Ureter (tissue), 1 donor: ENCODE measurements around the gene RTKN. TPM values are rescaled to one million over a fixed set of nuclear protein-coding genes. Genes with fewer than 3 reads are reported as not detected.
"Not testable (repeated sequence)": the region's sequence is repeated elsewhere in the genome, so short reads cannot be mapped to it uniquely, and the experiment has no call there.

Experiments
- DNase-seq: peaks from one replicate; pipeline ENCODE4 v3.0.0-alpha.2; 2020; ENCODE audit warnings: low spot score
- total RNA-seq: library from RNA; stranded (reverse); gene quantifications from one replicate; pipeline ENCODE4 v1.2.4, GENCODE V29; 2023
- donor health status: DM: yes; HTN: yes; CAD: no.

The RTKN gene
- total RNA-seq, 1 donor from 2014 or later = 36.4 TPM

DNA sequence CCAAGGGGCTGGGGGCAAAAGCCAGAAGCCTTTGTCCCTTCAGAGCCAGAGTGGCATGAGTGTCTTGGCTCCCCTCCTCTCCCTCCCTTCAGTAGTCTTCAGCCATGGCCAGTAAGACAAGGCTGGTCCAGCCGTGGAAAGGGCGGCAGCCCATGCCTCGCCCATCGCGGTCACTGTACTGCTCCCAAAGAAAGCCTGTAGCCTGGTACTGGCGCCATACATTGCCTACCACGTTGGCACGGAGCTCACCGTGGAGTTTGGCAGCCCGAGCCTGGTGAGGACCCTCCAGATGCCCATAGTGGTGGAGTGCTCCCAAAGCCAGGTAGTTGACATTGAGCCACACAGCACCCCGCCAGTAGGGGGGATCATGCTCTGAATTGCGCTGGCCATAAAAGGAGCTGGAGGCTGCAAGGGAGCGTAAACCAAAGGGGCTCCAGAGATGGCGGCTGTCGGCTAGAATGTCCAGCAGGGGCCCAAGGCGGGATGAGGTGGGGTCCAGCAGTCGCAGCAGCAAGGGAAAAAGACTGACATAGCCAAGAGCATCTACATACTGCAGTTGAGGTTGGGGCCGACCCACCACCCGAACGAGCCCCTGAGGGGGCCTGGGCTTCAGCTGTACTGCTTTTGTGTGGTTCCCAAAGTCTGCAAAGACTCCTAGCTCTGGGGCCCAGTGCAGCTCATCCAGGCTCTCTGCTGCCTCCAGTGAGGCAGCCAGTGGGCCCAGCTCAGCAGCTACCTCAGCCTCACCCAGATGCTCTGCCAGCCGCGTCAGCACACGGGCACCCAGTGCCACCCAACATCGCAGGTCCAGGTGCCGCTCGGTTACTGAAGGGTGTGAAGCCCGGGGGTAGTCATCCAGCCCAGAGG, 19.7 kb upstream of the RTKN start:
- DNase-seq = no peak

DNA sequence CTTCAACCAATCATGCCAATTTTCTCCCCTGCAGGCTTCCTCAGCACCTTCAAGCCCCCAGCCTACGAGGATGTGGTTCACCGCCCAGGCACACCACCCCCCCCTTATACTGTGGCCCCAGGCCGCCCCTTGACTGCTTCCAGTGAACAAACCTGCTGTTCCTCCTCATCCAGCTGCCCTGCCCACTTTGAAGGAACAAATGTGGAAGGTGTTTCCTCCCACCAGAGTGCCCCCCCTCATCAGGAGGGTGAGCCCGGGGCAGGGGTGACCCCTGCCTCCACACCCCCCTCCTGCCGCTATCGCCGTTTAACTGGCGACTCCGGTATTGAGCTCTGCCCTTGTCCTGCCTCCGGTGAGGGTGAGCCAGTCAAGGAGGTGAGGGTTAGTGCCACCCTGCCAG, 18.4 kb upstream of the RTKN start:
- DNase-seq = not testable (repeated sequence)

DNA sequence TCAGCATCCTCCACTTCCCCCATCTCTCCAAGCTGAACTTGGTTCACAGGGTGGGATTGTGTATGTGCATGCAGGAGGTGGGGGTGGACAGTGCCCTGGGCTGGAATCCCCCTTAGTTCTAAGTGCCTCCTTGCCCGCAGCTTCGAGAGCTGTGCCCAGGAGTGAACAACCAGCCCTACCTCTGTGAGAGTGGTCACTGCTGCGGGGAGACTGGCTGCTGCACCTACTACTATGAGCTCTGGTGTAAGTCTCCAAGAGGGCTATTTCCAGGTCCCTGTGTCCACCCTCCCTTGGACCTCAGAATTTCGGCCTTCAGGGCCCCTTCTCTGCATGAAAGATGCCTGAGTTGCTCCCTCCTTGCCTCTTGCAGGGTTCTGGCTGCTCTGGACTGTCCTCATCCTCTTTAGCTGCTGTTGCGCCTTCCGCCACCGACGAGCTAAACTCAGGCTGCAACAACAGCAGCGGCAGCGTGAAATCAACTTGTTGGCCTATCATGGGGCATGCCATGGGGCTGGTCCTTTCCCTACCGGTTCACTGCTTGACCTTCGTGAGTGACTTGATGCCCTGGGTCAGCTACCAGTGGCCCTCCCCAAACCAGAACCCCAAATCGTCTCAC, 17.9 kb upstream of the RTKN start:
- DNase-seq = not testable (repeated sequence)

DNA sequence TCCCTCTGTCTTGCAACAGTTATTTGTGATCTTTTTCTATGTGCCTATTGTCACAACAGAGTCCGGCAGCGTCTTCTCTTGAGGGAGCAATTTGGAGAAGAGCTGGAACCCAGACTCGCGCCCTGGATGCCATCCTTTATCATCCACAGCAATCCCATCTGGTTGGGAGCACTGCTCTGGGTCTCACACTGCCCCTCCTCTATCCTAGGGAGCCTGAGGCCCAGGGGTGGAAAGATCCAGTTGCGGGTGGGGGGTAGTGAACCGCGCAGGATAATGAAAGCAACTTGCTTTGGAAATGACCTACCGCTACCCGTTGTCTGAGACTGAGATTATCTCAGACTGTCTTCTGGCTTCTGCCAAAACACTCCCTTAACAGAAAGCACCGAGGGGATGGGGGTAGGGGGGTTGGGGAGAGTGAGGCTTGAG, 17.2 kb upstream of the RTKN start:
- no peak for DNase-seq

DNA sequence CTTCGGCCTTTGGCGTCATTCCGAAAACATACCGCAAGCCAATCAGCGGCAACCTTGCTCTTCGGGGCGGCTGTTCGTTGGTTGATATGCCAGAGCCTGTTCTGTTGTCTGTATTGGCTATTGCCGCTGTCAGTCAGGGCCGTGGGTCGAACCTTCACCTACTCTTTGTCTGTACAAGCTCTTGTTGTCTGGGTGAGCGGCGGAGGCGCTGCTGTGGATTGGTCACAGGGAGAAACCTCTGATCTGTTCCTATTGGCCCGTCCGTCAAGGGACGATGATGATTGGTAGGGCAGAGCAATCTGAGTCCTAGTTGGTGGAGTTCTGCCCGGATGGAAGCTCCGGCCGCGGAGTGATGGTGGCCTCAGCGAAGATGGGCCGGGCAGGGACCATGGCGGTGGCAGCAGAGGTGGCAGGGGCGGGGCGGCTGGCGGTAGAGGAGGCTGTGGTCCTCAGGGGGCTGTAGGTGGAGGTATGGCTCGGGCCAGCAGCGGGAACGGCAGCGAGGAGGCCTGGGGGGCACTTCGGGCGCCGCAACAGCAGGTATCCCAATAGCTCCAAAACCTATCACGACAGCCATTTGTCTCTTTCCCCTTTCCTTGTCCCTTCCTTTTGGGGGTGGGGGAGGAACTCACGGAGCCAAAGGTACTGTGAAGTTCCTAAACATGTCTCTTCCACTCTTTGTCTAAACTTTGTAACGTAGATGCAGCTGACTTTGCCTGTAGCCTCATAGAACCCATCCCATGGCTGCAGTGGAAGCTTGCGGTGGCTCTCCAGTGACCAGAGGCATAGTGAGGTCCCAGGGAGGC, 16.6 kb upstream of the RTKN start, which contains the start of gene WBP1:
Gene WBP1, plus strand, starts transcription at position 307 of the 806 bp plus-strand sequence. Its CDS starts 165 bp downstream, at position 472.
- peak; percentile 100 for DNase-seq

DNA sequence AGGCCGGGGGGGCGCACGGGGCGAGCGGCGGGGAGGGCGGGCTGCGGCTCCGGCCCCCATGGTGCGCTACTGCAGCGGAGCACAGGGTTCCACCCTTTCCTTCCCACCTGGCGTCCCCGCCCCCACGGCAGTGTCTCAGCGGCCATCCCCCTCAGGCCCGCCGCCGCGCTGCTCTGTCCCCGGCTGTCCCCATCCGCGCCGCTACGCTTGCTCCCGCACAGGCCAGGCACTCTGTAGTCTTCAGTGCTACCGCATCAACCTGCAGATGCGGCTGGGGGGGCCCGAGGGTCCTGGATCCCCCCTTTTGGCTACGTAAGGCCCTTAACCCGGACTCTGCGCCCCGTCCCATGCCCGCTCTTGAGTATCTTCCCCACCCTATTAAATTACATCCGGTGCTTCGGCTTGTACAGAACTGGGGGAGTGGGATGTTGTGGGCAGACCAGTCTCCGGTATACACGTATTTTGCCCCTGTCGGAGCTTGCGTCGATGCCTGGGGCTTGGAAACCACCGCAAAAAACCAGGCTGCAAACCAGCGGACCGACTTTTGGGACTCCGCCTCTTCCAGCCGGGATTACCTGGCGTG, 15.9 kb upstream of the RTKN start:
- peak; percentile 77 for DNase-seq

DNA sequence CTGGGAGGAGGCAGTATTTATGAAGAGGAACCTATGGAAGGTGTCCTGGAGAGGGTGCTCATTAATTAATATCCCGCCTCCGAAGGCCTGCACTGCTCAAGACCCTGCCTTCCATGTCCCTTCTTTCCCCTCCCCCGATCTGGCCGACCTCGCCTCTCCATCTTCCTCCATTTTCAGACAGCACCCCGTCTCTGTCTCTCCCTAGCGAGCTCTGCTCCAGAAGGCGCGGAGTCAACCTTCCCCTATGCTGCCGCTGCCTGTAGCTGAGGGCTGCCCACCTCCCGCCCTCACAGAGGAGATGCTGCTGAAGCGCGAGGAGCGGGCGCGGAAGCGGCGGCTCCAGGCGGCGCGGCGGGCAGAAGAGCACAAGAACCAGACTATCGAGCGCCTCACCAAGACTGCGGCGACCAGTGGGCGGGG, 15.4 kb upstream of the RTKN start:
- no peak for DNase-seq

DNA sequence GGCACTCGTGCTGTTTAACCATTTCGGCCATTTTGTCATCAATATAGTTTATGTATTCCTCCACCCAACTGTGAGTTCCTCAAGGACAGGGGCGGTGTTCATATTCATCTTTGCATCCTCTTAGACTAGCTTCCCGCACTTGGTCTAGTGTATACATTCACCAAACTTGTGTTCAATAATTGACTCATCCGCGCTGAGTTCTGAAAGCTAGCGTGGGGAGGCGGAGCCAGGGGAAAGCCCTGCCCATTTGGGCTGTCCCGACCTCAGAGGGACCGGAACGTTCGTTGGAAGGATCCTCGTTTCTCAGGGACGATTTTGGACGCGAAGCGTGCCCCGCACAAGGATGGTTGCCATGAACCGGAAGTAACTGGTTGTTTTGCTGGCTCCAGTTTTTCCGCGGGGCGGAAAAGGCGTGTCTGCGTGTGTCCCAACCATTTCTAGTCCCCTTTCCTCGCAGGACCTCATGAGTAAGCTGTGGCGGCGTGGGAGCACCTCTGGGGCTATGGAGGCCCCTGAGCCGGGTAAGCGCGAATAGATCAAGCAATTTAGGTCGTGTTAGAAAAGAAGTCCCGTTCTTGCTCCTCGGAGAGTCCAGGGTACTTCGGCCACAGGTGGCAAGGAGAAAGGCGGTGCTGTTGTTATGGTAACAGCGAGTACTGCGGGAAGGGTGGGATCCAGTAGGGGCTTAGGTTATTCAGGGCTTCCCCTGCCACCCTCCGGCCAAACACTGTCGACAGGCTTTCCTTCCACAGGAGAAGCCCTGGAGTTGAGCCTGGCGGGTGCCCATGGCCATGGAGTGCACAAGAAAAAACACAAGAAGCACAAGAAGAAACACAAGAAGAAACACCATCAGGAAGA, 13.1 kb upstream of the RTKN start, which contains the start of gene INO80B:
Gene INO80B, plus strand, starts transcription at position 434 of the 858 bp plus-strand sequence. Its CDS starts 30 bp downstream, at position 464.
- peak; percentile 98 for DNase-seq

DNA sequence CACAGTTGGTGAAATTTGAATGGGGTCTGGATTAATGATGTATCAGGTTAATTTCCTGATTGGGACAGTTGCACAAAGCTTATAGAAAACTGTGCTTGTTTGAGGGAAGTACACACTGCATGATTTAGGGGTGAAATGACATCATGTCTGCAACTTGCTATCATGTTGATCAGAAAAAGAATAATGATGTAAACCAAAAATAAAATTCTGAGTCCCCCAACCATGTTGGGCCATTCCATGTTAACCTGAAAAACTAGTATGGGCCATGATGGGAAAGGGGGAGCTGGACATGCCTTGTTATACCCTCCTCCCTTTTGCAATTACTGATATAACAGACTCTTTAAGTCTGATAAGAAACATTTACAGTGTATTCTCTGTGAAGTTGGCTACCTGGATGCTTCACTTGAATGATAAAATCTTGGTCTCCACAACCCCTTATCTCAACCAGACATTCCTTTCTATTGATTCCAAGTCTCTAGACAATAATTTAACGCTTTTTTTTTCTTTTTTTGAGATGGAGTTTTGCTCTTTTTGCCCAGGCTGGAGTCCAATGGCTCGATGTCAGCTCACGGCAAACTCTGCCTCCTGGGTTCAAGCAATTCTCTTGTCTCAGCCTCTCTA, 8.9 kb upstream of the RTKN start:
- no peak for DNase-seq

DNA sequence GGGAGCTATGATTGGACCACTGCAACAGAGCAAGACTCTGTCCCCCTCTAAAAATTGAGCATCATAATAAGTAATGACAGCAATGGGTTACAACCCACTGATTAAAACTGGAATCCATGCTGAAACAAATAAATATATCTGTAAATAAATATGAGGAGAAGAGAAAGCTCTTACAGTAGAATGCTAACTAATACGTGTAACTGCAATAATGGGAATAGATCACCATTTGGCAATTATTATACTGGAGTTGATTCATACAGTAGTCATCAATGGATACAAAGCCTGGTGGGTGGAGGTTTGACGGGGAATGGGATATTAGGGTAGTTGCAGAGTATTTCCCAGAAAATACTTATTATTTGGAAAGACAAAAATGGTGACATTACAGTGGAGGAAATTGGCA, 7.0 kb upstream of the RTKN start:
- no peak for DNase-seq

DNA sequence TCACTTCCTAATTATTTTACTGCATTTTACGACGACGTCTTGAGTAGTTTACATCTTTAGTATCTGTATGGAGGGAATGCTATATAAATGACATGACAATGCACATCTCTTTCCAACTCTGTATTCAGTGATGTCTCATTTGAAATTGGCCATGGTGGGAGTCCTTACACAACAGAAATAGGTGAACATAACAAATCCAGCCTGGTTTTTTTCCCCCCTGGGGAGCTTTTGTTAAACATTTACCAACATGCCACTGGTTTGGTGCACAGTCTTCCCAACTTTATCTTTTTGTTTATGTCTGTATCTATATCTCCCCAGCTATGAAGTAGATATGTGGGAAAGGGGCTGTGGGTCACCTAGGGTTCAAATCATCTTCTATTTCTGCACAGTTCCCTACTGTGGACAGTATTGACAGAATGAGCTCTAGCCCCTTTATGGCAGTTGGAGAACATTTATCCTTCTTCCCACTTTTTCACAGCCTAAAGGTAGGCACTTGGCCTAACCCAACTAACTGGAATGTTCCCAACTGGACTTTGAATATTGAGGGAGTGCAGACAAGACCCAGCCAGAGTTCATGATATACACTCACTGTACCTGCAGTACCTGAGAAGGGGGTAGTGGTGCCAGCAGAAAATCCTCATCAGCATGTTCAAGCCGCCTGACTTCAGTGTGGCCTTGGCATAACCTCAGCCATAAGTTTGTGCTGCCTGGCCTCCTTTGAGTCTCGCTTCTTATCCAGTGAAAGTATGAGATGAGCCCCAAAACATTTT, 5.7 kb upstream of the RTKN start:
- DNase-seq = no peak

DNA sequence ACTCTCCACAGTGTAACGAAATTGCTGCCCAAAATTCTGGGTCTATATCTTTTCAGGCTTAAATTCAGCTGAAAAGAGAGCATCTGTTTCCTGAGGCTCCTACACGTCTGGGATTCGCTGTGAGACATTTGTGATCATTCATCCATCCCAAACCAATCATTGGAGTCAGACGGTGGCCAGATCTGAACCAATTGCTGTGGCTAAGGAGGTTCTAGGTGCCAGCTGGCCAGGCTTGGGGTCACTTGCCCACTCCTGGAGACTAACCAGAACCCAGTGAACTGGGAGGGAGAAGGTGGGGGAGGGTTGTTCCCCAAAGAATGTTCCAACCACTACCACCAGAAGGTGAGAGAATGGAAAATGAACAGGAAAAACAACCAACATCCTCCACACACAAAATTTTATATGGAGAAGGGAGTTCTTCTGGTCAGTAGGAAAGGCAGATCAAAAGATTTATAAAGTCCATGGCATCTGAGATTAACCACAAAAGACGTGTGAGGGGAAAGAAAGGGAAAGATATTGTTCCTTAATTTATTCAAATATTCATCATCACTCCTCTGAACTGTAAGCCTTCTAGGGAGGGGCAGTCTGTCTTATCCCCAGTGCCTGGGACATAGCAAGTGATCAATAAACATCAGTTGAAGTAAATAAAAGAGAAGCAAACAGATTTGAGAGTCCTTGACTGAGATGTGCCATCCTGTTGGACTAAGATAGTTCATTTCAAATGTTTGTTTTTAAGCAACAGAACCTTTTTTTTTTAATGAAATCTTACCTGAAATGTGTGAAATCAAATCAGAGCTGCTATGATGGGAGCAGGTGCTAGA, 3.0 kb upstream of the RTKN start:
- DNase-seq = no peak

DNA sequence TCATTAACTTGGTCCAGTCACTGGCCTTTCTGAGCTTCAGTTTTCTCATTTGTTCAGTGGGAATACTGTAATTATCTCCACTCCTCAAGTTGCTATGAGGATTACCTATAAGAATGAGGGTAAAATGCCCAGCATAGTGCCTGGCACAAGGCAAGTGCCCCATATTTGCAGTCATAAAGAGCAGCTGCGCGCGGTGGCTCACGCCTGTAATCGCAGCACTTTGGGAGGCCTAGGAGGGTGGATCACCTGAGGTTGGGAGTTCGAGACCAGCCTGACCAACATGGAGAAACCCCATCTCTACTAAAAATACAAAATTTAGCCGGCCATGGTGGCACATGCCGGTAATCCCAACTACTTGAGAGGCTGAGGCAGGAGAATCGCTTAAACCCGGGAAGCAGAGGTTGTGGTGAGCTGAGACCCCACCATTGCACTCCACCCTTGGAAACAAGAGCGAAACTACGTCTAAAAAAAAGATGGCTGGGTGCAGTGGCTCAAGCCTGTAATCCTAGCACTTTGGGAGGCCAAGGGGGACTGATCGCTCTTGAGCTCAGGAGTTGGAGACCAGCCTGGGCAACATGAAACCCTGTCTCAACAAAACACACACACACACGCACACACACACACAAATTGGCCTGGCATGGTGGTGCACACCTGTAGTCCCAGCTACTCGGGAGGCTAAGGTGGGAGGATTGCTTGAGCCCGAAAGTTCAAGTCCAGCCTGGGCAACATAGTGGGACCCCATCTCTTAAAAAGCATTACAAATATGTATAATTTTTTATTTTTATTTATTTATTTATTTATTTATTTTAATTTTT, 953 bp upstream of the RTKN start:
- not testable (repeated sequence) for DNase-seq

DNA sequence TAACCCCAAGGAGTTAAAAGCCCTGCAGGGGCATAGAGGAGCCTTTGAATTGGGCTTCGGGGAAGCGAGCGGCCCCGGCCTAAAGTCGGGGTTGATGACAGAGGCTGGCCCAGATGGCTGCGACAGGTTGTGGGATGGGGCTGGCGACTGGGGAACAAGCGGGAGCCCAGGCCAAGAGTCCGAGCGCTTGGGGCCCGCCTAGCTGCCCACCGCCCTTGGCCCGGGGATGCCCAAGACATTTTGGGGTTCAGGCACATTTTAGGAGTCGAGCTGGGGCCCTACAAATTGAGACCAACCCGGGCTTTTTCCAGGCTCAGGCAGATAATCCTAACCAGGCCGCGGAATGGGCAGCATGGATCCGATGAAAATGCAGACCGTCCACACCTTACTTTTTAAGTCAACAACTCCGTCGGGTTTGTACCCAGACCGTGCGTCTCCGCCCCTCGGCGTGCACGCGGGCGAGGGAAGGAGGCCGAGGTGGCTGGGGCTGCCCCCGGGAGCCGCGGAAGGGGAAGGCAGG, 507 bp downstream of the RTKN start:
- no peak for DNase-seq

DNA sequence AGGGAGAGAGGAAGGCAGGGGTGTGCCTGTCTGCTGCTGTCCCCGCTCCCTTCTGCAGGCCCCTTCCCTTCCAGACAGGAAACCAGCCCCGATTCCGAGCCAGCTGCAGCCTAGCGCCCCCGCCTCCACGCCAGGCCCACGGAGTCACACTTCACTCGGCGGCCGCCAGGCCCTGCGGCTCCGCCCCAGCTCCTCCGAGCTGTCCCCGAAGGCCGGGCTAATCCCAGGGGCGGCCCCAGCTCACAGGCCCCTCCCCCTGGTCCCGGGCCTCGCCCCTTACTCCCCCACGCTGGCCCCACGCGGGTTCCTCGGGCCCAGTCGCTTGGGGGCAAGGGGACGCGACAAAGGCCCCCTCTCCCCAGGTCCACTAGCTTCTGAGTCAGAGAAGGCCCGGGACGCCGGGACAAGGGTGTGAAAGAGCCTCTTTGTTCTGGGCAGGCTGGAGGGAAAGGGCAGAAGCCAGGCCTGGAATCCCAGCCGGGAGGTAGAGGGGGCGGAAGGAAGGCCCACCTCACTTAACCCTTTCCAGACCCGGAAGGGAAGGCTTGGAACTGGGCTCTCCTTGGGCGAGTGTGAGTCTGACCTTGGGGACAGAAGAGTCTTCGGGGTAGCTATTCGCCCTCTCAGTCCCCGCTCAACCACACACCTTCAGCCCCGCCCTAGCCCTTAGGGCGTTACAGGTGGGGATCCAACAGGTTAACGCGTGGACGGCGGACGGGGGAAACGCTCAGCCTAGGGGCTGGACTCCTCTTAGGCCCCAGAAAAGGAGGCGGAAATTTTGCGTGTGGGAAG, 1.2 kb downstream of the RTKN start:
- DNase-seq = peak; percentile 88

DNA sequence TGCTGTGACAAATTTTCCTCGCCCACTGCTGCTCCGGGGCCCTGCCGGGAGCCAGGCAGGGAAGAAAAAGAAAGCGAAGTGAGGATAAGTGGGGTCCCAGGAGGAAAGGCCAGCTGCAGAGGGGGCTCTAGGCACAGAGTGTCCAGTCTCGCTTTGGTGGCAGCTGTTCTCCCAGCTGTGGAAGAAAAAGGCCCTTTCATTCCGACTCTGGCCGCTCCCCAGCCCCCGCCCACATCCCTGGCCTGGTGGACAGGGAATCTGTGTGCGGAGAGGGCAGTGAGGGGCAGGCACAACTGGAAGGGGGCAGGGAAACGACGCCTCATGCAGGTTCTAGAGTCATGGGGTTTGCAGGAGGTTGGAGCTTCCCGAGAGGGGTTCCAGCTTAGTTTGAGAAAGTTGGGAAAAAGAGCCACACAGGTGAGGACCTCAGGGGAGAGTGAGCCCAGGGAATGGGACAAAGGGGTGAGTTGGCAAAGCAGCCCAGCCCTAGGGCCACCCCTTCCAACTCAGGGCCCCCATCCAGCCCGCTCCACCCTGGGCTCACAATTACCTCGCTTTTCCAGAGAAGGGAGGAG, 1.8 kb downstream of the RTKN start:
- peak; percentile 66 for DNase-seq
